ENCODE results near the gene MRPL21. TPM values are rescaled to one million over a fixed set of nuclear protein-coding genes. Genes with fewer than 3 reads are reported as not detected.
"Not testable (repeated sequence)": the region's sequence is repeated elsewhere in the genome, so short reads cannot be mapped to it uniquely, and the experiment has no call there.

MRPL21 gene
- total and polyA plus RNA-seq, 4 donors: 27.0 to 101 (median 58.3) TPM

DNA sequence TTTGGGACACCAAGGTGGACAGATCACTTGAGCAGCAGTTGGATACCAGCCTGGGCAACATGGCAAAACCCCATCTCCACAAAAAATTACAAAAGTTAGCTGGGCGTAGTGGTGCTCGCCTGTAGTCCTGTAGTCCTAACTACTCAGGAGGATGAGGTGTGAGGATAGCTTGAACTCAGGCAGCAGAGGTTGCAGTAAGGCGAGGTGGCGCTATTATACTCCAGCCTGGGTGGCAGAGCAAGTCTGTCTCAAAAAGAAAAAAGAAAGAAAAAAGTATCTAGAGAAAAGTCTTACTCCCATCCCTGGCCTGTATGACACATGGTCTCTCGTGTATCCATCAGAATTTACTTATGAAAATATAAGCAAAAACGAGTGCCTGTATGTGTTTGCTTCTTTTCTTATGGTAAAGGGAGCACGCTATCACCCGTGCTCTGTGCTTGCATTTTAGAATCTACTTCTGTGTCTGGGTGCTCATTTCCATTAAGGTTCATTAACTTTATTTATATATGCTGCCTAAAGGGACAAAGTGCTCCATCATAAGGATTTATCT lies 46.5 kb downstream of the MRPL21 start:
- peaks cover 0 to 12% (median 7%) of the 10 kb centered on the region in 3 donors for H3K27me3 ChIP-seq (ENCODE audit: control insufficient read depth in 3 of 3, insufficient read depth in 3 of 3, low read length in 2 of 3)
- H3K4me3 ChIP-seq: no peak overlapping the region
- 92 to 93% methylated on average over 8 of the region's 8 CpGs for WGBS, 2 donors
- ATAC-seq (ENCODE audit: insufficient read depth, low FRiP score) (no peak), DNase-seq (no peak)
- no peak overlapping the region for H3K9ac ChIP-seq (ENCODE audit: insufficient read depth in 1 of 2, low read length in 2 of 2)
- H3K36me3 ChIP-seq (ENCODE audit: control insufficient read depth in 4 of 4, insufficient read depth in 4 of 4, low read length in 4 of 4): no peaks in the 10 kb centered on the region
- no peak overlapping the region for H3K27ac ChIP-seq (ENCODE audit: low read depth in 1 of 2, low read length in 1 of 2)
- H3K4me1 ChIP-seq (ENCODE audit: control insufficient read depth in 5 of 5, insufficient read depth in 5 of 5, low read length in 5 of 5): peaks cover 0 to 6% (median 2%) of the 10 kb centered on the region in 5 donors
- TF ChIP-seq, protein P1, sequence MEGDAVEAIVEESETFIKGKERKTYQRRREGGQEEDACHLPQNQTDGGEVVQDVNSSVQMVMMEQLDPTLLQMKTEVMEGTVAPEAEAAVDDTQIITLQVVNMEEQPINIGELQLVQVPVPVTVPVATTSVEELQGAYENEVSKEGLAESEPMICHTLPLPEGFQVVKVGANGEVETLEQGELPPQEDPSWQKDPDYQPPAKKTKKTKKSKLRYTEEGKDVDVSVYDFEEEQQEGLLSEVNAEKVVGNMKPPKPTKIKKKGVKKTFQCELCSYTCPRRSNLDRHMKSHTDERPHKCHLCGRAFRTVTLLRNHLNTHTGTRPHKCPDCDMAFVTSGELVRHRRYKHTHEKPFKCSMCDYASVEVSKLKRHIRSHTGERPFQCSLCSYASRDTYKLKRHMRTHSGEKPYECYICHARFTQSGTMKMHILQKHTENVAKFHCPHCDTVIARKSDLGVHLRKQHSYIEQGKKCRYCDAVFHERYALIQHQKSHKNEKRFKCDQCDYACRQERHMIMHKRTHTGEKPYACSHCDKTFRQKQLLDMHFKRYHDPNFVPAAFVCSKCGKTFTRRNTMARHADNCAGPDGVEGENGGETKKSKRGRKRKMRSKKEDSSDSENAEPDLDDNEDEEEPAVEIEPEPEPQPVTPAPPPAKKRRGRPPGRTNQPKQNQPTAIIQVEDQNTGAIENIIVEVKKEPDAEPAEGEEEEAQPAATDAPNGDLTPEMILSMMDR (IDR thresholded peaks at IDR 0.05; ENCODE audit: control extremely low read depth, extremely low read depth): no peak
- H3K9me3 ChIP-seq (ENCODE audit: control insufficient read depth in 4 of 4, insufficient read depth in 3 of 4, low read length in 3 of 4): peaks cover 0 to 5% (median 0%) of the 10 kb centered on the region in 4 donors

DNA sequence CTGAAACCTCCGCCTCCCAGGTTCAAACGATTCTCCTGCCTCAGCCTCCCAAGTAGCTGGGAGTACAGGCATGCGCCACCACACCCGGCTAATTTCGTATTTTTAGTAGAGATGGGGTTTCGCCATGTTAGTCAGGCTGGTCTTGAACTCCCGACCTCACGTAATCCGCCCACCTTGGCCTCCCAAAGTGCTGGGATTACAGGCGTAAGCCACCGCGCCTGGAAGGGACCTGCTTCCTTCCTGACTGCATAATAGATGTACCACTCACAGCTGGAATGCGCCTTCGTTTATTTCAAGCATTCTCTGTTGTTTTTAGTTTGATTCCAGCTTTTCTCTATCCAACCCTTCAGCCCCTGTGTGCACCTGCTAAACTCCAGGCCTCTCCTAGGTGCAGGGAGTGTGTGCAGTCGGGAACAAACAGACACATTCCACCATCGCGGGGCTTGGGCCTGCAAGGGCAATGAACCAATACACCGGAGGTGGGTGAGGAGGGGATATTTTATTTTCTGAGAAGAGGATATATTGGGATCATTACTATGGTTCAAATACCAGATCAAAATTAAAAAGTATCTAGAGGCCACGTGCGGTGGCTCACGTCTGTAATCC lies 47.1 kb downstream of the MRPL21 start:
- 86 to 93% methylated on average over 21 of the region's 21 CpGs for WGBS, 2 donors
- H3K27me3 ChIP-seq (ENCODE audit: control insufficient read depth in 3 of 3, insufficient read depth in 3 of 3, low read length in 2 of 3): peaks cover 0 to 12% (median 7%) of the 10 kb centered on the region in 3 donors
- not testable (repeated sequence) for H3K4me1 ChIP-seq (ENCODE audit: control insufficient read depth in 5 of 5, insufficient read depth in 5 of 5, low read length in 5 of 5); H3K9ac ChIP-seq (ENCODE audit: insufficient read depth in 1 of 2, low read length in 2 of 2); H3K27ac ChIP-seq (ENCODE audit: low read depth in 1 of 2, low read length in 1 of 2); ATAC-seq (ENCODE audit: insufficient read depth, low FRiP score); DNase-seq; H3K4me3 ChIP-seq; H3K9me3 ChIP-seq (ENCODE audit: control insufficient read depth in 4 of 4, insufficient read depth in 3 of 4, low read length in 3 of 4); H3K36me3 ChIP-seq (ENCODE audit: control insufficient read depth in 4 of 4, insufficient read depth in 4 of 4, low read length in 4 of 4)

DNA sequence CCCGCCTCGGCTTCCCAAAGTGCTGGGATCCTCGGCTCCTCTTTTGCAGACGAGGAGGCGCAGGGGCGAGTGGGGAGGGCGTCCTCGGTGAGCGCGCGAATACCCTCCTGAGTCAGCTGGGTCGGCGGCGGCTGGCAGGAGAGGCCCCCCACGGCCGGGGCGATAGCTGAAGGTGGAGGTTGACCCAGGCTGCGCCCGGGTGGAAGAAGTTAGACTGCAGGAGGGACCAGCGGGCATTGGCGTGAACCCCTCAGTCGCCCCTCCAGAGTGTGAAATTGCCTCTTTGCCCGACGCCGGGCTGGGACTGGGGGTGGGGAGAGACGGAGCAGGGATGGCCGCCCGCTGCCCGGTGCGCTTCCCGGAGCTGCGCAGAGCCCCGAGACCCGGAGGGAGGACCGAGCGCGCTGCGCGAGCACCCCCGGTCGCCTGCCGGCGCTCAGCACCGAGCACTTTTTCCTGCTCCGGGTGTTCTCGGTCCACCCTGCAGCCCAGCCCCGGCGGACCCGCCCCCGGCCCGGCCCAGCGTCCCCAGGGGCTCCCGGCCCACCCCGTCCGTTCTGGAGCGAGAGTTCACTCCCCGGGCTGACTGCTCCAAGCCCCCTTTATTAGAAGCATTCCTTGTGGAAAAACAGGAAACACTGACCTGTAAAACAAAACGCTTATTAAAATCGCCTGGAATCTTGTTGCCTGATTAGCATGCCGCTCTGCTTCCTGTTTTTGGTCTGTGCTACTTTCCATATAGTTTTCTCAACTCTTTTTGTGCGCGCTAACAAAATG lies 48.2 kb downstream of the MRPL21 start:
- H3K4me1 ChIP-seq (ENCODE audit: control insufficient read depth in 5 of 5, insufficient read depth in 5 of 5, low read length in 5 of 5): peaks cover 0 to 6% (median 2%) of the 10 kb centered on the region in 5 donors
- peak overlapping the region; percentile 24 for H3K4me3 ChIP-seq
- DNase-seq (peak; percentile 50 to 81 (median 70)), ATAC-seq (ENCODE audit: insufficient read depth, low FRiP score) (no peak)
- H3K36me3 ChIP-seq (ENCODE audit: control insufficient read depth in 4 of 4, insufficient read depth in 4 of 4, low read length in 4 of 4): no peaks in the 10 kb centered on the region
- peaks cover 0 to 5% (median 0%) of the 10 kb centered on the region in 4 donors for H3K9me3 ChIP-seq (ENCODE audit: control insufficient read depth in 4 of 4, insufficient read depth in 3 of 4, low read length in 3 of 4)
- peak overlapping the region; percentile 22 to 74 for H3K27ac ChIP-seq (ENCODE audit: low read depth in 1 of 2, low read length in 1 of 2)
- TF ChIP-seq, protein P1 (IDR thresholded peaks at IDR 0.05; ENCODE audit: control extremely low read depth, extremely low read depth): no peak
- WGBS, 2 donors: 2 to 4% methylated on average over 54 to 62 of the region's 62 CpGs
- peaks cover 0 to 12% (median 7%) of the 10 kb centered on the region in 3 donors for H3K27me3 ChIP-seq (ENCODE audit: control insufficient read depth in 3 of 3, insufficient read depth in 3 of 3, low read length in 2 of 3)
- no peak overlapping the region for H3K9ac ChIP-seq (ENCODE audit: insufficient read depth in 1 of 2, low read length in 2 of 2)

Measured in lung (tissue), 12 donors.